ENCODE measurements around the gene ASNS.
"Not testable (repeated sequence)": the region's sequence is repeated elsewhere in the genome, so short reads cannot be mapped to it uniquely, and the experiment has no call there.

Gene ASNS, protein sequence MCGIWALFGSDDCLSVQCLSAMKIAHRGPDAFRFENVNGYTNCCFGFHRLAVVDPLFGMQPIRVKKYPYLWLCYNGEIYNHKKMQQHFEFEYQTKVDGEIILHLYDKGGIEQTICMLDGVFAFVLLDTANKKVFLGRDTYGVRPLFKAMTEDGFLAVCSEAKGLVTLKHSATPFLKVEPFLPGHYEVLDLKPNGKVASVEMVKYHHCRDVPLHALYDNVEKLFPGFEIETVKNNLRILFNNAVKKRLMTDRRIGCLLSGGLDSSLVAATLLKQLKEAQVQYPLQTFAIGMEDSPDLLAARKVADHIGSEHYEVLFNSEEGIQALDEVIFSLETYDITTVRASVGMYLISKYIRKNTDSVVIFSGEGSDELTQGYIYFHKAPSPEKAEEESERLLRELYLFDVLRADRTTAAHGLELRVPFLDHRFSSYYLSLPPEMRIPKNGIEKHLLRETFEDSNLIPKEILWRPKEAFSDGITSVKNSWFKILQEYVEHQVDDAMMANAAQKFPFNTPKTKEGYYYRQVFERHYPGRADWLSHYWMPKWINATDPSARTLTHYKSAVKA

DNA sequence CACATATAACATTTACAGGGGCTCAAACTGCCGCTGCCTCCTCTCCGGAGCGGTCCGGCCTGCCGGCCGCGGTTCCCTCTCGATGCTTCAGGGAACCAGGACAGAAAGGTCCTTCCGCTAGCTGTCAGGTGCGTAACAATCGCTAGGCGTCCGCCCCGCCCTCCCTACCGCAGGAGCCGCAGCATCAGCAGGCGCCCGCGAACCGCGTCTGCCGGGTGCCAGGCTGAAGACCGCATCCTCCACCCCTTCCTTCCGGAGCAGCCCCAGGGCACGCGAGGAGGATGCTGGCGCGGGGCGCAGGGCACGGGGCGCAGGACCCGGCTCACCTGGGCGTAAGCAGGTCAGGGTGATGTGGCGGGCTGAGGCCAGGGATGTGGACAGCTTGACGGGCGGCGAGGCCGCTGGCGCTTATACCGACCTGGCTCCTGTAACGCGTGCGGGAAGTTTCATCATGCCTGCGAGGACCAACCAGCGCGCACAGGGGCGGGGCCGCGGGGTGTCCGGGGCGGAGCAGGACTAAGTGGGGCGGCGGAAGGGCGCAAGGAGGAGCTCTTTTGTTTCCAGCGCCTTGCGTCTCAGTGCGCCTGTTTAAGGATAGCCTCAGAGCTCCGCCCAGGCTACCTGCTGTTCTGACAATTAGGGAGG is at the start of gene ASNS:
ASNS (minus strand) TSS at position 384 of the 645 bp plus-strand sequence. CDS start 3,252 bp downstream, outside the sequence.
- DNase-seq (ENCODE audit: low read depth) = peak; percentile 90

DNA sequence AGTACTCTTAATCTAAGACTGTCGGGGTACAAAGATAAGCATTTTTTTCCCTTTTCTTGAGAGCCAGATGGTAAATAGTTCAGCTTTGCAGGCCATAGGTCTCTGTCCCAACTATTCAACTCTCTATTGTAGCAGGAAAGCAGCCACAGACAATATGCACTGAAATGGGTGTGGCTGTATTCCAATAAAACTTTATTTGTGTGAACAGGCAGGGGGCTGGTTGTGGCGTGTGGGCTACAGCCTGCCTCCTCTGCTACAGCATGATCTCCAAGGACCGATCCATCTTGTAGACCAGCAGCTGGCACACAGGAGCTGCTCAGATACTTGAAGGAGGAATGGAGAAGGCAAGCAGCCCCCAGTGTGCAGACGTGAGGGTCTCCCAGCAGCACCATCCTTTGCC is 49.0 kb upstream of the ASNS start:
- DNase-seq (ENCODE audit: low read depth) = not testable (repeated sequence)

DNA sequence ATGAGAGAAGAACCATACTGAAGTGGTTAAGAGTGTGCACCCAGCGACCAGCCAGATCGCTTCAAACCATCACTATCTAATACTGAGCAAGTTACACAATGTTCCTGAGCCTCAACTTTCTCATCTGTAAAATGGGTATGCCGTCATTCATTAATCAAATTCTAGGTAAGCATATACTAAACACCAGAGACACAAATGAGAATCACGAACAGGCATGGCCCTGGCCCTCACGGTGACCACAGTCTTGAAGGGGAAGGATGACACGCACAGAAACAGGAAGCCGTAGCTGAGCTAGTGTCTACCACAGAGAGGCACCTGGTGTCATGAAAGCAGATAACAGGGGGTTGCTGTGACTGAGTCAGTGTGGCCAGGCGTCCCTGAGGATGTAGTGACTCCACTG is 43.1 kb upstream of the ASNS start:
- not testable (repeated sequence) for DNase-seq (ENCODE audit: low read depth)

DNA sequence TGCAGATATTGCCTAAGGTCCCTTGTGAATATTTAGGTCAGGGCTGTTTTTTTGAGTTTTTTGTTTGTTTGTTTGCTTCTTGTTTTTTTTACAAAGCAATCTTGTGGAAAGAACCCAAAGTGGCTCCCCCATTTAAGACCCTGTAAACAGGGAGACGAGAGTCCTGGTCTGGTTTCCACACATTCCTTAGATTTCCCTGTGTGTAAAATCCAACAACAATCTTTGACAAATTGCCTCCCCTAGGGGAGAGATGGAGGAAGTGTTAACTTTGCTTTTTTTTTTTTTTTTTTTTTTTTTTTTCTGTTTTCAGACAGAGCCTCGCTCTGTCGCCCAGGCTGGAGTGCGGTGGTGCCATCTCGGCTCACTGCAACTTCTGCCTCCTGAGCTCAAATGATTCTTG is 40.1 kb upstream of the ASNS start:
- DNase-seq (ENCODE audit: low read depth) = not testable (repeated sequence)

DNA sequence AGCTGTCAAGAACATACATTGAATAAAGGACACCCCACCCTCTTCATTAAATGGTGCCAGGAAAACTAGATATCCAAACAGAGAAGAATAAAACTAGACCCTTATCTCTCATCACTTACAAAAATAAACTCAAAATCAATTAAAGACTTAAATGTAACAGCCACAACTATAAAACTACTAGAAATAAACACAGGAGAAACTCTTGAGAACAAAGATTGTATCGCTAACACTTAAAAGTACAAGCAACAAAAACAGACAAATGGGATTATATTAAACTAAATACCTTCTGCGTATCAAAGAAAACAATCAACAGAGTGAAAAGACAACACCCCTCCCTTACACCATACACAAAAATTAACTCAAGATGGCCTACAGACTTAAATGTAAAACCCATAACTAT is 24.7 kb upstream of the ASNS start:
- not testable (repeated sequence) for DNase-seq (ENCODE audit: low read depth)

DNA sequence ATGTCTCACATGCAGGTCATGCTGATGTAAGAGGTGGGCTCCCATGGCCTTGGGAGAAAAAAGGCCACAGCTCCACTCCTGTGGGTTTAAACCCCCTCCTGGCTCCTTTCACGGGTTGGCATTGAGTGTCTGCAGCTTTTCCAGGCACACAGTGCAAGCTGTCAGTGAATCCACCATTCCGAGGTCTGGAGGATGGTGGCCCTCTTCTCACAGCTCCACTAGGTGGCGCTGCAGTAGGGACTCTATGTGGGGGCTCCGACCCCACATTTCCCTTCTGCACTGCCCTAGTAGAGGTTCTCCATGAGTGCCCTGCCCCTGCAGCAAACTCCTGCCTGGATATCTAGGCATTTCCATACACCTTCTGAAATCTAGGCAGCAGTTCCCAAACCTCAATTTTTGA is 19.5 kb upstream of the ASNS start:
- DNase-seq (ENCODE audit: low read depth) = not testable (repeated sequence)

DNA sequence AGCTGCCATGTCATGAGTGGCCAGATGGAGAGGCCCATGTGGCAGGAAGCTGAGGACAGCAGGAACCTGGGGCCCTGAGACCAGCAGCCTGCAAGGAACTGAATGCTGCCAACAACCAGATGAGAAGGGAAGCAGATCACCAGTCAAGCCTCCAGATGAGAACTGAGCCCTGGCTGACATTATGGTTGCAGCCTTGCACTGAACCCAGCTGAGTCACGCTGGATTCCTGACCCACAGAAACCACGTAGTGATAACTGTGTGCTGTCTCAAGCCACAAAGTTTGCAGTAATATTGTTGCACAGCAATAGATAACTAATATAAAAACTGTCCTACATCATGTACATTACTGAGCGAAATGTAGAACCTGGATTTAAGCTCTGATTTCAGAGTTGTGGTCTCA is 7.3 kb upstream of the ASNS start:
- not testable (repeated sequence) for DNase-seq (ENCODE audit: low read depth)

DNA sequence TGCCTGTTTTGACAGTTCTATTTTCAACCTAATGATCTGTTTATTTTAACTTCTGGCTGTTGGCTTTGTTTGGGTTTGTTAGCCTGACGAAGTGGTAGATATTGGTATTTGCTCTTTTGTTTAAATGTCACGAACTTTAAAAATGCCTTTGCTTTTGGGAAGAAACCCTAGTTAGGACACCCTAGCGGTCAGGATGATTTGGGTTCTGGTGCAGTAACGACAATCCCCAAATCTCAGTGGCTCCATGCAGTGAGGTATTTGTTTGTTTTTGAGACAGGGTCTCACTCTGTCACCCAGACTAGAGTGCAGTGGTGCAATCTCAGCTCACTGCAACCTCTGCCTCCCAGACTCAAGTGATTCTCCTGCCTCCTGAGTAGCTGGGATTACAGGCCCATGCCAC is 2.7 kb upstream of the ASNS start:
- not testable (repeated sequence) for DNase-seq (ENCODE audit: low read depth)

DNA sequence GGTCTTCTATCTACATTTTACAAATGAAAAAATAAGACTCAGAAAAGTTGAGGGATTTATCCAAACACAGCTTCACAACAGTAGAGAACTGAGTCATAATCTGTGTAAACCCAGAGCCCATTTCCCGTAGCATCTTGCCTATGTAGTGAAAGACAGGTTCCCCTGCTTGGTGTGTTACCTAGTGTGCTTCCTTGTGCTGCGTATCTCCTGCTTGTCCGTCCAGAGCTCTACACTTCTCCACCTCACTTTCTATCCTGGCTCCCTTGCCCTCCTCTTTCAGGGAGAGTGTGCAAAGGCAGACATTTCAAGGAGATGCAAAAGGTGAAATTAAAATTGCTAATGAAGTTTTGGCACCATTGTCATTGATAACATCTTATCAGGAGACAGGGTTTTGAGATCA is 1.4 kb upstream of the ASNS start:
- no peak for DNase-seq (ENCODE audit: low read depth)

DNA sequence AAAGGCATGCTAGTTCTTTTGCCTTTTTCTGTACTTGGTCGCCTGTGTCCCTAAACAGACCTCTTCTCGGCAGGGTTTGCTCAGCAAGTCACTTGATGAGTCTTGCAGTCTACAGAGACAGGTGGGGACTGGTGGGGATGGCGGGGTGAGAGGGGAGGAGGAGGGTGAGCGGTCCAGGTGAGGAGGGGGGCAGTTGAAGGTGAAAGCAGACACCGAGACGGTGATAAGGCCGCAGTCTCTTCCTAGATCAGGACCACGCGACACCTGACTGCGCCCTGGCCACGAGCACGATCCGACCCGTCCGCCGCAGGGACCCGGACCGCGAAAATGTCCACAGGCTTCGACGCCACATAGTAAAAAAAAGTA is 566 bp downstream of the ASNS start:
- DNase-seq (ENCODE audit: low read depth) = no peak

DNA sequence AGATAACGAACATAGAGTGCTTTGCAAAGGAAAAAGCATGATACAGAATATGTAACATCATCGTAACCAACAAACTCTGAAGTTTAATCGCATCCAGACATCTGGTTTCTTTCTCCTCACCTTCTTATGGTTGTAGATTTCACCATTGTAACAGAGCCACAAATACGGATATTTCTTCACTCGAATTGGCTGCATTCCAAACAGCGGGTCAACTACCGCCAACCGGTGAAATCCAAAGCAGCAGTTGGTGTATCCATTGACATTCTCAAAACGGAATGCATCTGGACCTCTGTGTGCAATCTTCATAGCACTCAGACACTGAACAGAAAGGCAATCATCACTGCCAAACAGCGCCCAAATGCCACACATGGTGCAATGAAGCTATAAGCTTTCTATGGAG is 3.4 kb downstream of the ASNS start:
- no peak for DNase-seq (ENCODE audit: low read depth)

DNA sequence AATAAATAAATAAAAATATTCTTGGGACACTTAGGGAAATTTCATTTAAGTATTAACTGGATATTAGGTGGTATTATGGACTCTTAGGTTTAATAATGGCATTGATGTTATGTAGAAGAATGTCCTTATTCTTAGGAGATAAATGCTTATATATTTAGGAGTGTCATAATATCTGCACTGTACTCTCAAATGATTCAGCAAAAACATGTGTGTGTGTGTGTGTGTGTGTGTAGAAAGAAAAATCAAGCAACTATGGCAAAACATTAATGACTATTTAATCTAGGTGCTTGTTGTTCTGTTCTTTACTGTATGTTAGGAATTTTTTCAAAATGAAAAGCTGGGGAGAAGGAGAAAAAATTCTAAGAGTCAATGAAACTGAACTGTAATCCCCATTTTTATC is 3.9 kb downstream of the ASNS start:
- DNase-seq (ENCODE audit: low read depth) = no peak

DNA sequence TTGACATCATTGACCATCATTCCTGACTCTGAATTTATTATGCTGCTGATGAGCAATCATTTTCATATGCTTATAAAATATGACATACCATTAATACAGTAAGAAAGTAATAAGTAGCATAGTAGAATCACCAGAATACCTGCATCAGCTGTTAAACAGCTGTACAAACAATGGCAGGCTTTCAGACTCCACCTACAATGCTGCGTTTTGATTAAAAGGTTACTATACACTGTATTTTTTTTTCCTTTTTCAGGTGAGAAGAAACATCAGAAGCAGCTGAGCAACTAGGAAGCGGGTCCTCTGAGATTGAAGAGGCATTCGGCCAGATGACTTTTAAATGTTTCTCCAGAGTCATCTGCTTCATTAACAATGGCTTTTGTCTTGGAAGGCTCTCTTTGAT is 7.1 kb downstream of the ASNS start:
- no peak for DNase-seq (ENCODE audit: low read depth)

DNA sequence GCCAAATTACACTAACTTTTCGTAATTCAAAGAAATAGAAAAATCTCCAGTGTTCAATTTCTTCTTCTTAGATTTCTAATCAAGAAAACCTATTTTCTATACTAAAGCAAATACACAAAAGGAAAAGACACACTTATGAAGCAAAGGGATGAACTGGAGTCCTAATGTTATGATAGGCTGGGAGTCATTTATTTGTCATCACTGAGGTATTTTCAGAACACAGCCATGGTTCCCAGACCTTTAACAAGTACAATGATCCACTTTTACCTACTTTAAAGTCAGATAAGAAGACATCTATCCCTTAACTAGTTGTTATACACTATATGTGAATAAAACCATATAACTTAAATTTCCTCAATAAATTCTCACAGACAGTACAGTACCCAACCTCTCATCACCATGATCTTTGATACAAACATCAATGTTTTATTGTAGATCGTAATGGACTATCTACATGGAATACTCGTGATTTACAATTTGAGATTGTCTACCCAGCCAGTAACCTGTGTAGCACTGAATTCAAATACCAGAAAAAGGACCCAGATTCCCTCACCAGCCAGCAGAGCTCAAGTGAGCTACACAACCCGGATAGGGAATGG is 12.5 kb downstream of the ASNS start:
- no peak for DNase-seq (ENCODE audit: low read depth)

DNA sequence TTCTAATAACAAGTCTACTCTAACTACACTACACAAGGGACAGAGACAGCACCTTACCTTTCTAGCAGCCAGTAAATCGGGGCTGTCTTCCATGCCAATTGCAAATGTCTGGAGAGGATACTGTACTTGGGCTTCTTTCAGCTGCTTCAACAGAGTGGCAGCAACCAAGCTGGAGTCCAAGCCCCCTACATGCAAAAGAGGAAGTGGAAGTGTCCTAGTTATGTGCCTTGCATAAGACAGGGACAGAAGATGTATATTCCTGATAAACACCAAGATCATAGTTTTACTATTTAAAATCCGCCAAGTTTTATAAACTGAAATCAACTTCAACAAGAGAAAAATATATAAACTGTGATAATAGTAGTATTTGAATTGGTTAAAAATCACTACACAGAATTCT is 14.0 kb downstream of the ASNS start:
- DNase-seq (ENCODE audit: low read depth) = no peak

DNA sequence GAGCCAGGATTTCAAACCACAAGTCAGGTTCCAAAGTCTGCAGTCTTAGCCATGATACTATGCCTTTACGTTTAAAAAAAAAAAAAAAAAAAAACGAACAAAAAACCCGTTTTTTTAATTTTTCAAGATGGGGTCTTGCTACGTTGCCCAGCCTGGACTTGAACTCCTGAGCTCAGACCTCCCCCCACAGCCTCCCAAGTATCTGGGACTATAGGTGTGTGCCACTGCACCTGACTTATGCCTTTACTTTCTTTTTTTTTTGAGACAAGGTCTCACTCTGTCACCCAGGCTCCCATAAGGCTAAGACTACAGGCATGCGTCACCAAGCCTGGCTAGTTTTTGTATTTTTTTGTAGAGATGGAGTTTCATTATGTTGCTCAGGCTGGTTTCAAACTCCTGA is 14.7 kb downstream of the ASNS start:
- no peak for DNase-seq (ENCODE audit: low read depth)

DNA sequence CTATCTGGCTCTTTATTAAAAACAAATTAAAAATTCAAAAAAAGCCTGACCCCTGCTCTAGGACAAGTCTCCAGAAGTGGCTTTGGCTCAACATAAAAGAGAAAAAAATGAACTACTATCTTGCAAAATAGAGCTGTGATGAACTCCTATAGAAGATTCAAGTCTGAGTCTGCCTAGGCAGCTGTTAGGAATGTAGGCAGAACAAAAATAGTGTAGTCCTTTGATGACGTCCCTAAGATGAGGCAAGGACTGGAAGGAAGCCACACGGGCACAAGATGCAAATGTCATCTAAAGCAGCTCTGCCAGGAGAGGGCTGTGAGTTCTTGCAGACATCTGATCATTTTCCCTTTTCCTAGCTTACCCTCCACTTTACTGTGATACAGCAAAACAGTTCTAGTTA is 20.5 kb downstream of the ASNS start:
- no peak for DNase-seq (ENCODE audit: low read depth)

DNA sequence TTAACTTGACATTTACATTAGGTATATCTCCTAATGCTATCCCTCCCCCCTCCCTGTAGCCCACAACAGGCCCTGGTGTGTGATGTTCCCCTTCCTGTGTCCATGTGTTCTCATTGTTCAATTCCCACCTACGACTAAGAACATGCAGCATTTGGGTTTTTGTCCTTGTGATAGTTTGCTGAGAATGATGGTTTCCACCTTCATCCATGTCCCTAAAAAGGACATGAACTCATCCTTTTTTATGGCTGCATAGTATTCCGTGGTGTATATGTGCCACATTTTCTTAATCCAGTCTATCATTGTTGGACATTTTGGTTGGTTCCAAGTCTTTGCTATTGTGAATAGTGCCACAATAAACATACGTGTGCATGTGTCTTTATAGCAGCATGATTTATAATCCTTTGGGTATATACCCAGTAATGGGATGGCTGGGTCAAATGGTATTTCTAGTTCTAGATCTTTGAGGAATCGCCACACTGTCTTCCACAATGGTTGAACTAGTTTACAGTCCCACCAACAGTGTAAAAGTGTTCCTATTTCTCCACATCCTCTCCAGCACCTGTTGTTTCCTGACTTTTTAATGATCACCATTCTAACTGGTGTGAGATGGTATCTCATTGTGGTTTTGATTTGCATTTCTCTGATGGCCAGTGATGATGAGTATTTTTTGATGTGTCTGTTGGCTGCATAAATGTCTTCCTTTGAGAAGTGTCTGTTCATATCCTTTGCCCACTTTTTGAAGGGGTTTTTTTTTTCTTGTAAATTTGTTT is 21.8 kb downstream of the ASNS start:
- DNase-seq (ENCODE audit: low read depth) = not testable (repeated sequence)

DNA sequence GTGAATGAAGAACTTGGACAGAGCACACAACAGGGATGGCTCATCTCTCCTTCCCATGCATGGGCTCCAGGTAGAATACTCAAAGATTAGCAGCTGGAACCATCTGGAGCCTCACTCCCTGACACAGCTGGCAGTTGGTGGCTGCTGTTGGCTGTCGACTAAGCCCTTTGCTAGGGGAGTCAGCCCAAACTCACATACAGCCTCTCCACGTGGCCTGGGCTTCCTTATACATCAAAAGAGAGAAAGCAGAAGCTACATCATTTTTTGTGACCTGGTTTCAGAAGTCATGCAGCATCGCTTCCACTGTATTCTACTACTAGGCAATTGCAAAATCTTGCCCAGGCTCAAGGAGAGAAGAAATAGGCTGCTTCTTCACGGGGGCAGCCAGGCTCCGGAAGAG is 24.4 kb downstream of the ASNS start:
- no peak for DNase-seq (ENCODE audit: low read depth)

DNA sequence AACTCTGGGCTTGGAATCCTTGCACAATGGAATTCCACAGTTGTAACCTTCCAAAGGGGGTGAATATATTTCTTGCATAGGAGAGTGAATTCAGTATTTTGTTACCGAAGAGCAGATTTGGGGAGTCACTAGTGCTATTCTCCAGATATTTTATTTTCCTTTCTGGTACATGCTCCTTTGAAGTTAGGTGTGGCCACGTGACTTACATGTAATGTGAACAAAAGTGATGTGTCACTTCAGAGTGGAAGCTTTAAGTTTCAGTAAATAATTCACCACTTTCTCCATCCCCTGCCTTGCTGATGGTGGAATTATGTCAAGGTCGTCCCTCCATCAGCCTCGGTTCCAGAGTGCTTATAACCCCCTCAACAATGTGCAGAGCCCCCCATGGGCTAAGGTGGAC is 25.3 kb downstream of the ASNS start:
- no peak for DNase-seq (ENCODE audit: low read depth)

DNA sequence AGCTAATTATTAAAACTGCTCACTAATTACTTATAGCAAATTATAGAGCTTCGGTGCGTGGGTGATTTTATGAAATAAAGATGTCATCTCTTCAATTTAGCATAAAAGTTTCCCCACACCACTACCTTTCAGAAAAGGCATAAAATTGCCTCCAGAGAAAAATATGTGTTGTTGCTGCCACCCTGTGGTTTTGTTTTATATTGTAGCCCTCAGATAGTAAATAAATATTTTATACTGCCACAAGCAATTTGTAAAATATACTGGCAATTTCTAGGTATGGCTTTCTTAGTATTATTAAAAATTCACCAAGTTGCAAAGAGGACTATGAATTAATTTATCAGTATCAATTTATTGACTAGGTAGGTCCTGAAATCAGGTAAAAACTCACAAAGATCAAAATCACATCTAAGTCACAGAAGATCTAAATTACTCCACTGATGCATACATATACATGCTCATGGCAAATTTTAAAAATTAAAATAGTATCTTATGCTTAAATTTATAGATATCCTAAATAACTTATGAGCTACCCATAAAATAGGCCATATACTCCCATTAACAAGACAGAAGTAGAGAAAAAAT is 26.5 kb downstream of the ASNS start:
- no peak for DNase-seq (ENCODE audit: low read depth)

DNA sequence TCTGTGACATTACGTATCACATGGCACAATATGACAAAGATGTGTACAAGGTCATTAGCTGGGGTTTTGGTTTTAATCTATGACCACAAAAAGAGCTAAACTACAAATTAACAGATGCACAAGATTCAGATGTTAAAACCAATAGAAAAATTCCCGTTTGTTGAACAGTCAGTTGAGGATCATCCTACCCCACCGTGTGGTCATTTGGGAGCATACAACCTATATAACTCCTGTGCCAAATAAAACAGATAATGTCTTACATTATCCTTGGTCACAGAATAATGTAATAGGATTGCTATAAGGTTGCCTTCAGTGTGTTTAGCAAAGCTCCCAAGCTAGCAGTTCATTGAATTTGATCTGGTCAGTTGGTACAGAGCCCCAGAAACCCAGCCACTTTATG is 28.2 kb downstream of the ASNS start:
- DNase-seq (ENCODE audit: low read depth) = no peak

All from activated T-cell treated with anti-CD3 and anti-CD28 coated beads for 24 hours (primary cell).